Posterior cingulate gyrus (tissue), 11 donors: ENCODE data around the gene CPNE4.

Experiments
- DNase-seq, 10 donors: peaks; one replicate each; pipeline versions ENCODE4 v3.0.0 to v3.0.0-alpha.2; 2020 to 2021; ENCODE audit warnings: mixed read lengths in 3 of 10
- intact Hi-C: fragments of 100-400 bp; cut with DNase I; formaldehyde crosslinking; loops from one replicate; pipeline ENCODE4 v1.15.1; 2023

CPNE4 gene

DNA sequence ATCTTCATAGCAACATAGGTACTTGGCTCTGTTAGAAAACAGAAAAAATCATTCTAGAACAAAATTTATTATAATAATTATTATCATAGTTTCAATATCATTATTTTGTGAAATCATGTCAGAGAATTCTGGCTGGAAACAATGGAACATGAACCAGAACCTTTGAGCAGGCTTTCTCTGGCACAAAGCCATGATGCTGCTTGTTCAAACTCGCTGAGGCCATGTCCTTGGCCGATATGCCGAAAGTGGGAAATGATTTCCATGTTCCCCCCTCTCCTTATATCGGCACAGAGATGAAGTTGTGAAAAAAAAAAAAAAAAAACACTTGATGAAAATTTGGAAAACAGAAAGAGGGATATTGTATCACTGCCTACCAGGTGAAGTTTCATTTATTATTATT lies 483.1 kb downstream of the CPNE4 start:
- intact Hi-C loops: no loop called here
- DNase-seq: no peak

- intact Hi-C loops: no loop called here
- no peak for DNase-seq
Measured at GRCh38 chr3:131550562-131551465, 484.0 kb downstream of the CPNE4 start.

GRCh38 chr3:131549340-131549739 lies 485.5 kb downstream of the CPNE4 start:
- DNase-seq: no peak
- intact Hi-C loops: no loop called here

GRCh38 chr3:131547585-131547984 lies 487.2 kb downstream of the CPNE4 start:
- DNase-seq: no peak
- intact Hi-C loops: no loop called here

DNA sequence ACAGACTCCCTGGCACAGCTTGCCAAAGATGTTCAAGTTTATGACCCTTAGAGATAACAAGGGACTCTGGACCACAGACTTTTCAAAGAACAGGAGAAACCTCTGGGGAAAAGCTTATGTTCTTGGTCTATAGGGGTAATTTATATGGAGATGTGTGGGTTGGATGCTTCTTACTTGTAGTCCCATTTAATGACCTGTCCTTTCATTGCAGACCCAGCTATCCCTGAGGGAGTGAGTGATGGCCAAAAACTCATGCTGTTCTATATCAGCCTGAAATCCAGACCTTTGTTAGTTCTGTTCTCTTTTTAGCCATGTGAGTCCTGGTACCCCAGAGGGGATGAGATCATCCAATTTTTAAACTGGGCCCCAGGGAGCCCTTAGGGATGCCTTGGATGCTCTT lies 488.4 kb downstream of the CPNE4 start:
- DNase-seq: no peak
- intact Hi-C loops: no loop called here

- DNase-seq: no peak
- intact Hi-C loops: no loop called here
Measured at GRCh38 chr3:131544557-131544956, 490.3 kb downstream of the CPNE4 start.

- intact Hi-C loops: no loop called here
- peak in 4 of 10 donors; percentile 9 to 72 (median 46) for DNase-seq
Measured at GRCh38 chr3:131543714-131544113, 491.1 kb downstream of the CPNE4 start.

DNA sequence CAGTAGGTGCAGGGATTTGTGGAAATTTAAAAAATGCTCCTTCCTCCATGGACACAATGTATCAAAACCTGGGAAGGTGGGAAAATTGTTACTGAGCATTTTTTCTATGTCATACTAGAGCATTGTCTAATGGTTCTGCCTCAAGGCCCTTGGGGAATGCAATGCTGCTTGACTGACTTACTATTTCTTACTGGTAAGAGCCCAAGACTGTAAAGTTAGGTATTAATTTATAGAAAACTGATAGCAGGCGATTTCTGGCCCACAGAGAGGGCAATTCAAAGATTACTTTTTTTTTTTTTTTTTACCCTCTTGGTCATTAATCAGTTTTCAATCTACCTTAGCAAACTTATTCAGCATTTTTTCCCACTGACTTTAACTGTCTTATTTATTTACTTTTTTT lies 493.5 kb downstream of the CPNE4 start:
- intact Hi-C loops: no loop called here
- no peak for DNase-seq

DNA sequence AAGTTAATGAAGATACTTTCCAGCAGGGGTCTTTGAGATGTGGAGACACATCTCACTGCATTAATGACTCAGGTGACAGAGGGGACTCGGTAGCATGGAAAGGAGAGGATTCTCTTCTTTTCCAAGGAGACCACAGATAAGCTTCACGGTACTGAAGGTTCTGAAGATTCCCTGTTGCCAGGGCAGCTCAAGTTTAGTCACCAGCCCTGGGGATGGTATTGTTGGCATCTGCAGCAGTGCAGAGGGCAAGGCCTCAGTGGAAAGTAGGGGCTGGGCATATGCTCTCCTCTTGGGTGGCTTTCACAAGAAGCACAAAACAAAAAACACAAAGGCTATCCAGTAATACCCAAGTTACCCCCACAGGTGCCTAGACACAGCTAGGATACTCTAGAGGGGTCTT lies 494.0 kb downstream of the CPNE4 start:
- intact Hi-C loops: no loop called here
- no peak for DNase-seq

- DNase-seq: no peak
- intact Hi-C loops: no loop called here
Measured at GRCh38 chr3:131540143-131540542, 494.7 kb downstream of the CPNE4 start.

DNA sequence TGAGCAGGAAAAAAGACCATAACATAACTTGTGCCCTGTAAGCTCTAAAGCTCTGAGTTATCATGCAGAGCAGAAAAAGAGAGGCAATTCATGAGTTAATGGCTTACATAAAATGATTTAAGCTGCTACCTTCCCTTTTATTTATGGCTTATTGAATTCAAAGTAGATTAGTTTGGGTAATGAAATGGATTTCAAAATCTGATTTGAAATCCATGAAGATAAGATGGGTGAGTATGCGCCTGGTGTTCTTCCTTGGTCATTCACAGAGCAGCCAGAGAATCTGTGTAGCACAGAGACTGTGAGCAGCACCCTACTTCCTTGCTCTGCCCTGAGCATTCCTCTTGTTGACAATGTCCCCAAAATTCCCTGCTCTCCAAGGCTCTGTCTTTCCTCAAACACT lies 495.8 kb downstream of the CPNE4 start:
- DNase-seq: no peak
- intact Hi-C loops: no loop called here

- intact Hi-C loops: no loop called here
- no peak for DNase-seq
Measured at GRCh38 chr3:131537531-131537930, 497.3 kb downstream of the CPNE4 start.

- no peak for DNase-seq
- intact Hi-C loops: no loop called here
Measured at GRCh38 chr3:131535596-131535995, 499.2 kb downstream of the CPNE4 start.

DNA sequence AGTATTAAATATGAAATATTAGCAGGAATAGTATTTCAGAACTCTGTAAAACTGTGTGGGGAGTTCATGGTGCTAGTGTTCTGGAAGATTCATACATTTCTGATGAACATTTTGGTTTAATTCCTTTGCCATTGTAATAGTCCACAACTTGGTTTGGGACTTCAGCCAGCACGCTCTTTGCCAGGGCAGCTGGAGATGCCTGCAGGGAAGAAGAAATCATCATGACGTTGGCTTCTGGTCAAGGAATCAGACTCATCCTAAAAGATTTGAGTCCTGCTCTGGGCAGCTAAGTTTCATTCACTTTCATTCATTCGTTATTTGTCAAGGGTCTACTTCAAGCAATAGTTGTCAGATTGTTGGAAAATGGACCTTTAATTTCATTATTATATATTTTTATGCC lies 499.7 kb downstream of the CPNE4 start:
- DNase-seq: no peak
- intact Hi-C loops: no loop called here

GRCh38 chr3:131532645-131533044 lies 502.2 kb downstream of the CPNE4 start:
- no peak for DNase-seq
- intact Hi-C loops: no loop called here

- intact Hi-C loops: no loop called here
- no peak for DNase-seq
Measured at GRCh38 chr3:131530843-131531242, 504.0 kb downstream of the CPNE4 start.

GRCh38 chr3:131530388-131530787 lies 504.4 kb downstream of the CPNE4 start:
- intact Hi-C loops: no loop called here
- DNase-seq: no peak

GRCh38 chr3:131526801-131527347 lies 507.9 kb downstream of the CPNE4 start:
- intact Hi-C loops: no loop called here
- peak in 9 of 10 donors; percentile 41 to 95 (median 57) for DNase-seq

DNA sequence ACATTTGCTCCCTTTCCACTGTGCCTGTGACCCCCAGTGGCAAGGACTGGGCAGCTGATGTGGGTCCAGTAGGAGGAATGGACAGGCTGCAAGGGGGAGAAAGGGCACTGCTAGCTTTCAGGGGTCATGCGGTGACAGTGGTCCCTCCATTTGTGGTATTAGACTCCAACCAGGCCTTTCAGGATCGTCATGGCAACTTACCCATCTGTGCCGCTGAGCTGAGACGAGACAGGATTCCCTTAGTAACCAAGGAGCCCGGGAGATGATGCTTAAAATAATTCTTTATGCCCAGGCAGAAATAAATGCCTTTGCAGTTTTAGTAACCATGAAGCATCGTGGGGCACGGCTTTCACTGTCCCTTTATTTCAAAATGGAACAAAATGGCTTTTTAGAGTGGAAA lies 516.1 kb downstream of the CPNE4 start:
- DNase-seq: peak in 3 of 10 donors; percentile 25 to 74 (median 45)
- intact Hi-C loops: no loop called here

DNA sequence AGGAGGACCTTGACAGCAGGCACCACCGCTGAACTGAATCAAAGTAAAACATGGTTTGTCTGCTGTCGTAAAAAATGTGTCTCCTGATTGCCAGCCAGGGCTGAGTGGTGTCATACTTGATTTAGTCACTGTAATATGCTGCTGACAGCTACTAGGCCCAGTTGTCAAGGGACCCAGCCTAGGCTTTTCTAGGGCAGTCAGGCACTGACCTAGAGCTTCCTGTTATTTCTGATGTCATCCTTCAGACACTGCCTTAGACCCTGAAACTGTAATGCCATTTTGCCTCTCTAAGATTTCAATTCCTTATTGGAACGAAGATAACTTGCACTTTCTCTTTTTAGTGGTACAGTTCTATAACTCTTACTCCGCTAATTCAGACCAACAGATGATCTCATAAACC lies 529.4 kb downstream of the CPNE4 start:
- no peak for DNase-seq
- intact Hi-C loops: no loop called here

DNA sequence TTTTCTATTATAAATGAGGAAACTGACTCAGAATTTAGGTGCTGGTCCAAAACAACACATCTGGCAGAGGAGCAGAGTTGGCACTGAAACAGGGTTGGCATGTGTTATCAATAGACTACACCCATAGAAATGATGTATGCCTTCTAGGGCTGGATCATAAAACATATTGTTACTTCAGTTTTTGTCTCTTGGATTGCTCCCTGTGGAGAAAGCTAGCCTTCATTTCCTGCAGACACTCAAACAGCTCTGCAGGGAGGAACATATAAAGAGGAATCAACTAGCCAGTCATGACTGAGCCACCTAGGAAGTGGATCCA lies 531.5 kb downstream of the CPNE4 start:
- no peak for DNase-seq
- intact Hi-C loops: loop anchor here (5.0 kb wide), 2 partner anchors 121 to 476 kb away; partner anchors contain the start of genes ASTE1, NEK11 and NUDT16
